GM18858 (cell line): ENCODE results near the gene PRSS27.

Source experiments
- ATAC-seq: cut with Tn5 transposase; IDR thresholded peaks from one replicate; pipeline ENCODE4 v1.9.1; 2021; ENCODE audit not compliant: unreplicated experiment

PRSS27 gene

GRCh38 chr16:2720064-2720457 lies at the start of gene PRSS27:
Gene PRSS27, minus strand, starts transcription at chr16:2720224. Its CDS starts 64 bp downstream, at chr16:2720160.
- ATAC-seq: no peak

- ATAC-seq: no peak
Observed at GRCh38 chr16:2769675-2770056, 49.6 kb upstream of the PRSS27 start.

- ATAC-seq: no peak
Observed at GRCh38 chr16:2769100-2769529, 49.1 kb upstream of the PRSS27 start.

- no peak for ATAC-seq
Observed at GRCh38 chr16:2768403-2769089, 48.5 kb upstream of the PRSS27 start.

GRCh38 chr16:2767891-2768290 lies 47.9 kb upstream of the PRSS27 start:
- ATAC-seq: no peak

GRCh38 chr16:2767140-2767731 lies 47.2 kb upstream of the PRSS27 start:
- no peak for ATAC-seq

- ATAC-seq: no peak
Observed at GRCh38 chr16:2766430-2767139, 46.6 kb upstream of the PRSS27 start.

- ATAC-seq: no peak
Observed at GRCh38 chr16:2765462-2766404, 45.7 kb upstream of the PRSS27 start.

- no peak for ATAC-seq
Observed at GRCh38 chr16:2764718-2765117, 44.7 kb upstream of the PRSS27 start.

GRCh38 chr16:2763173-2763572 lies 43.1 kb upstream of the PRSS27 start:
- ATAC-seq: no peak

- no peak for ATAC-seq
Observed at GRCh38 chr16:2762711-2763110, 42.7 kb upstream of the PRSS27 start.

GRCh38 chr16:2761886-2762583 lies 42.0 kb upstream of the PRSS27 start:
- no peak for ATAC-seq

GRCh38 chr16:2761472-2761871 lies 41.4 kb upstream of the PRSS27 start:
- ATAC-seq: no peak

GRCh38 chr16:2757344-2757743 lies 37.3 kb upstream of the PRSS27 start:
- ATAC-seq: no peak

- no peak for ATAC-seq
Observed at GRCh38 chr16:2756288-2757015, 36.4 kb upstream of the PRSS27 start.

GRCh38 chr16:2755158-2755557 lies 35.1 kb upstream of the PRSS27 start:
- no peak for ATAC-seq

GRCh38 chr16:2753733-2754020 lies 33.7 kb upstream of the PRSS27 start:
- no peak for ATAC-seq

- peak; percentile 8 for ATAC-seq
Observed at GRCh38 chr16:2752850-2753732, 33.1 kb upstream of the PRSS27 start.
